Glutamatergic neuron (in vitro differentiated cells): ENCODE results near the gene TMC1. TPM values are rescaled to one million over a fixed set of nuclear protein-coding genes. Genes with fewer than 3 reads are reported as not detected.

Source experiments
- DNase-seq: peaks from one replicate; pipeline ENCODE4 v3.0.0; 2022
- H3K27ac Mint-ChIP-seq: one replicate; pipeline ENCODE4 v1.8.0; 2020; ENCODE audit warnings: mild to moderate bottlenecking, mixed read lengths, inconsistent platforms; ENCODE audit not compliant: unreplicated experiment
- H3K27me3 Mint-ChIP-seq: one replicate; pipeline ENCODE4 v1.8.0; 2020; ENCODE audit warnings: mild to moderate bottlenecking, moderate library complexity, mixed read lengths, inconsistent platforms; ENCODE audit not compliant: unreplicated experiment
- H3K36me3 Mint-ChIP-seq: one replicate; pipeline ENCODE4 v1.8.0; 2020; ENCODE audit warnings: mild to moderate bottlenecking, mixed read lengths, inconsistent platforms; ENCODE audit not compliant: unreplicated experiment
- H3K4me1 Mint-ChIP-seq: one replicate; pipeline ENCODE4 v1.8.0; 2020; ENCODE audit warnings: mild to moderate bottlenecking, low read depth, mixed read lengths, inconsistent platforms; ENCODE audit not compliant: unreplicated experiment
- H3K4me3 Mint-ChIP-seq: one replicate; pipeline ENCODE4 v1.8.0; 2020; ENCODE audit warnings: mild to moderate bottlenecking, mixed read lengths, inconsistent platforms; ENCODE audit not compliant: unreplicated experiment
- H3K9me3 Mint-ChIP-seq: one replicate; pipeline ENCODE4 v1.8.0; 2020; ENCODE audit warnings: mild to moderate bottlenecking, moderate library complexity, mixed read lengths, inconsistent platforms; ENCODE audit not compliant: unreplicated experiment
- total RNA-seq: library from RNA; stranded (reverse); fragmentation: NEBNext Ultra II Directional; extraction: Animal tissue kit (Norgen Biotek cat#: 25700); gene quantifications from one replicate; pipeline ENCODE4 v1.2.1, GENCODE V29; 2021; ENCODE audit not compliant: unreplicated experiment
- TF ChIP-seq, protein P1 (sequence below): fragments of 200-600 bp; sonication (generic); IDR thresholded peaks from one replicate; pipeline ENCODE4 v1.5.0; 2021; ENCODE audit not compliant: partially characterized antibody, unreplicated experiment

Gene TMC1
- total RNA-seq, 1 donor from 2014 or later: not detected

DNA sequence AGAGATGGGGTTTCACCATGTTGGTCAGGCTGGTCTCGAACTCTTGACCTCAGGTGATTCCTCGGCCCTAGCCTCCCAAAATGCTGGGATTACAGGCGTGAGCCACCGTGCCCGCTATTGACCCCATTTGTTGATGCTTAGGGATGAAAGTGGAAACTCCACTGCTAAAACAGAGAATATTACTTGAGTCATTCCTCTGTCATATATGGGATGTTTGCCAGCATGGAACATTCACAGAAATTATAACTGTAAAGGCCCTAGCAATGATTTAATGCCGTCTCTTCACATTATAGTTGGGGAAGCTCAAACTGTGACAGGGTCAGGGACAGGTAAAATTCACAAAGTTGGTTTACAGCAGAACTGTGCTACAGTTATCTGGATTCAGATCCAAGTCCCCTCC, 94.5 kb downstream of the TMC1 start:
- H3K36me3 Mint-ChIP-seq: no peaks in the 10 kb centered on the region
- H3K4me1 Mint-ChIP-seq: peaks cover 11% of the 10 kb centered on the region
- no peak overlapping the region for H3K27ac Mint-ChIP-seq
- no peak overlapping the region for H3K4me3 Mint-ChIP-seq
- H3K9me3 Mint-ChIP-seq: peaks cover 2% of the 10 kb centered on the region
- DNase-seq: no peak
- TF ChIP-seq, protein P1, sequence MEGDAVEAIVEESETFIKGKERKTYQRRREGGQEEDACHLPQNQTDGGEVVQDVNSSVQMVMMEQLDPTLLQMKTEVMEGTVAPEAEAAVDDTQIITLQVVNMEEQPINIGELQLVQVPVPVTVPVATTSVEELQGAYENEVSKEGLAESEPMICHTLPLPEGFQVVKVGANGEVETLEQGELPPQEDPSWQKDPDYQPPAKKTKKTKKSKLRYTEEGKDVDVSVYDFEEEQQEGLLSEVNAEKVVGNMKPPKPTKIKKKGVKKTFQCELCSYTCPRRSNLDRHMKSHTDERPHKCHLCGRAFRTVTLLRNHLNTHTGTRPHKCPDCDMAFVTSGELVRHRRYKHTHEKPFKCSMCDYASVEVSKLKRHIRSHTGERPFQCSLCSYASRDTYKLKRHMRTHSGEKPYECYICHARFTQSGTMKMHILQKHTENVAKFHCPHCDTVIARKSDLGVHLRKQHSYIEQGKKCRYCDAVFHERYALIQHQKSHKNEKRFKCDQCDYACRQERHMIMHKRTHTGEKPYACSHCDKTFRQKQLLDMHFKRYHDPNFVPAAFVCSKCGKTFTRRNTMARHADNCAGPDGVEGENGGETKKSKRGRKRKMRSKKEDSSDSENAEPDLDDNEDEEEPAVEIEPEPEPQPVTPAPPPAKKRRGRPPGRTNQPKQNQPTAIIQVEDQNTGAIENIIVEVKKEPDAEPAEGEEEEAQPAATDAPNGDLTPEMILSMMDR: no peak
- peaks cover 1% of the 10 kb centered on the region for H3K27me3 Mint-ChIP-seq

DNA sequence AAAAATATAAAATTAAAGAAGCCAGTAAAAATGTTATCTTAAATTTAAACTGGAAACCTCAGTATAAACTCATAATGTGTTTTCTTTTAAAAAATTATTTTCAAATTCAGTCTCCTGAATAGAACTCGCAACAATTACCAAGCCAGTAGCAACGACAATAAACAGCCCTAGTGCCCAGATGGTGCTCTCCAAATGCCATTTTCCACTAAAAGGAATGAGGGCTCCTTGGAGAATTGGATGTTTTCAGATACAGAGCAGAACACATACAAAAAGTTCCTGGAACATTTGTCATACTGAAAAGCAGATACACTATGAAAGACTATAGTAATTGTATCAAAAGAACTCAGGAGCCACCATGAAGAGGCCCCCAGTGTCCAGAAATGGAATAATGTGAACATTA, 97.4 kb downstream of the TMC1 start:
- Mint-ChIP-seq H3K27ac (no peak overlapping the region), H3K27me3 (no peaks in the 10 kb centered on the region), H3K9me3 (peaks cover 2% of the 10 kb centered on the region), H3K4me1 (peaks cover 12% of the 10 kb centered on the region), H3K36me3 (no peaks in the 10 kb centered on the region), H3K4me3 (no peak overlapping the region)
- TF ChIP-seq, protein P1: no peak
- no peak for DNase-seq

DNA sequence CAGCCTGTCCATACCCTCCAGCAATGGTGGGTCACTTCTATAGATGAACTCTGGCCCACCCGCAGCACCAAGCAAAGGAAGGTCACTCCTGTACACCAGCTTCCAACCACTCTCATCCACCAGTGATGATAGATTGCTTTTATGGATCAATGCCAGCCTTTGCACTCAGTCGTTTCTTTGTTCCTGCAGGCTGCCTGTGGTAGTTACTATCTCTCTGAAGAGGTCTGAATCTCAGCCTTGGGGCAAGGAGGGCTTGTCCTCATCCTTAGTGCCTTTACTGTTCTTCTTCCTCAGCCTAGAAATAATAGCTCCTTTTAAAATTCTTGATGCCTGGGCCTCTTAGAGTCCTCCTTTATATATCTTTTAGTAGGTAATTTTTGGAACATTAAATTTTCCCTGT, 100.8 kb downstream of the TMC1 start:
- Mint-ChIP-seq H3K4me3 (no peak overlapping the region), H3K36me3 (peaks cover 7% of the 10 kb centered on the region), H3K27ac (no peak overlapping the region), H3K9me3 (peaks cover 2% of the 10 kb centered on the region), H3K4me1 (peaks cover 8% of the 10 kb centered on the region), H3K27me3 (no peaks in the 10 kb centered on the region)
- DNase-seq: no peak
- TF ChIP-seq, protein P1: no peak

DNA sequence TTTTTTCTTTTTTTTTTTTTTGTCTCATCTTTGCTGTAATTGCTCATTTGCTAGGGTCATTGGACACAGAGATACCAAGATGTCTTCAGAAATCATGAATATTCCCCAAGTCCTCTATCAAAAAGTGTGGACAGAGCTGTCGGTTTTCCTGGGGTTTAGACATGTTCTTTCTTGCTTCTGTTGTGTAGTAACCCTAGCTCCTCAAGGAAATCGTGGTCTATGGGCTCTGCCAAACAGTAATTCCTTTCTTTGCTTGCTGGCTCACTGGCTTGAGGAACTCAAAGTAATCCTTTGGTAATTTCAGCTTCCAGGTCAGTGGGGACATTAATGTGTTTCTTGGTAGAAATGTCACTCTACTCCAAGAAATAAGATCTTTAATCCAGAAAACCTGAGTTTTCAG, 101.7 kb downstream of the TMC1 start:
- Mint-ChIP-seq H3K4me1 (peaks cover 10% of the 10 kb centered on the region), H3K9me3 (peaks cover 2% of the 10 kb centered on the region)
- TF ChIP-seq, protein P1: no peak

DNA sequence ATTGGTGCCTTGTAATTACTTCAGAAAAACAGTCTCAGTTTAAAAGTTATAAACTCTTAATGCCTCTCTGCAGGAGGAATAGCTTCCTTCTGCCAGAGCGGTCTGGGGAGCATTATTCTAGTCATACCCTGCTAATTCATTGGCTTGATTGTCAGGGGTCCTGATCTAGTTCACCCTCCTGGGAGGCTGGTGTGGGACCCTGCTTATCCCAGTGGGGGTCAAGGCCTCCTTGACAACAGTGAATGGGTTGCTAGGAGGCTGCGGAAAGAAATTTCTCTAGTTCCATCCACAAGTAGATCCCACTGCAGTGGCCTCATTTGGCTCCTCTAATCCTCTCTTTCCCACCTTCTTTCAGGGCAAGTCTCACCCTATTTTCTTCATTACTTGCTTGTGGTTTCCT, 105.7 kb downstream of the TMC1 start:
- DNase-seq: no peak
- TF ChIP-seq, protein P1: no peak
- H3K27ac Mint-ChIP-seq: no peak overlapping the region
- no peak overlapping the region for H3K4me3 Mint-ChIP-seq
- H3K4me1 Mint-ChIP-seq: peaks cover 7% of the 10 kb centered on the region
- no peaks in the 10 kb centered on the region for H3K27me3 Mint-ChIP-seq
- H3K9me3 Mint-ChIP-seq: peaks cover 2% of the 10 kb centered on the region
- peaks cover 7% of the 10 kb centered on the region for H3K36me3 Mint-ChIP-seq

More for the DNA sequence above, 101.7 kb downstream of the TMC1 start:
- Mint-ChIP-seq H3K36me3 (peaks cover 7% of the 10 kb centered on the region), H3K27ac (no peak overlapping the region), H3K27me3 (no peaks in the 10 kb centered on the region), H3K4me3 (no peak overlapping the region)
- DNase-seq: no peak
